ENCODE data around the gene PCSK9.

DNA sequence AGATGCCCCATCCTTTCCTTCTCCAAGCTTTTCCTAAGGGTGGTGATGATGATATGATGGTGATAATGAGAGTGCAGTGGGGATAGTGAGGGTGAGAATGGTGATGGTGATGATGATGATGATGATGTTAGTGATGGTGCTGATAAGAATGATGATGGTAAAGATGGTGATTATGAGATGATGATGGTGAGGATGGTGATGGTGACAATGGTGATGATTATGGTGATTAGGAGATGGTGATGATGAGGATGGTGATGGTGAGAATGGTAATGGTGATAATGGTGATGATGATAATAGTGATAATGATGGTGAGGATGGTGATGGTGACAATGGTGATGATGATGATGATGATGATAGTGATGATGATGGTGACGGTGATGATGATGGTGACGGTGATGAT, 36.7 kb upstream of the PCSK9 start:
- TF ChIP-seq REST (IDR thresholded peaks at IDR 0.05; ENCODE audit: borderline replicate concordance) (no peak), REST (CRISPR knock-in tag; IDR thresholded peaks at IDR 0.05; ENCODE audit: low read depth) (no peak), CTCF (IDR thresholded peaks at IDR 0.05 in 2 of 3, conservative IDR thresholded peaks at IDR 0.05 in 1 of 3; ENCODE audit: insufficient read depth in 2 of 3, low read depth in 1 of 3, low read length in 3 of 3) (no peak), ID3 (CRISPR knock-in tag; IDR thresholded peaks at IDR 0.05) (no peak), ID3 (tag; IDR thresholded peaks at IDR 0.05) (no peak)
